BJ (cell line): ENCODE results near the gene JAKMIP1. TPM values are rescaled to one million over a fixed set of nuclear protein-coding genes. Genes with fewer than 3 reads are reported as not detected.

Source experiments
- CTCF ChIA-PET: fragments of 350-600 bp; formaldehyde crosslinking; extraction: SDS; loops from one replicate; lab custom pipeline; 2021; ENCODE audit warnings: antibody characterized with exemption, inconsistent platforms; lab: Yijun Ruan, JAX
- POLR2A ChIA-PET: fragments of 300-600 bp; sonication (Branson Sonifier 250); formaldehyde crosslinking; extraction: SDS; loops from one replicate; lab custom pipeline; 2021; ENCODE audit warnings: antibody characterized with exemption; lab: Charles Lee
- DNase-seq: peaks from one replicate; pipeline ENCODE4 v3.0.0-alpha.2; 2011; ENCODE audit warnings: low read depth
- H3K27me3 ChIP-seq: 2 replicates; pipeline ENCODE4 v1.6.0; 2011; ENCODE audit warnings: low read length; ENCODE audit not compliant: control insufficient read depth, insufficient read depth
- H3K36me3 ChIP-seq: 2 replicates; pipeline ENCODE4 v1.5.1; 2011; ENCODE audit warnings: low read length; ENCODE audit not compliant: control insufficient read depth, insufficient read depth
- H3K4me3 ChIP-seq: 2 replicates; pipeline ENCODE4 v1.5.1; 2011; ENCODE audit warnings: low read depth, mild to moderate bottlenecking, control low read depth, low read length
- polyA plus RNA-seq: library from polyadenylated mRNA; depleted of rRNA; stranded (reverse); fragments of >200 nt; gene quantifications from 2 replicates; pipeline ENCODE4 v1.2.3, GENCODE V29; 2011
- TF ChIP-seq, protein P1 (sequence below): IDR thresholded peaks from 2 replicates; pipeline ENCODE4 v1.5.1; 2011; ENCODE audit warnings: low read depth, mild to moderate bottlenecking, control low read depth, inconsistent platforms, low read length, moderate library complexity; ENCODE audit not compliant: insufficient read depth

Gene JAKMIP1
- polyA plus RNA-seq, 1 experiment: not detected

- TF ChIP-seq, protein P1, sequence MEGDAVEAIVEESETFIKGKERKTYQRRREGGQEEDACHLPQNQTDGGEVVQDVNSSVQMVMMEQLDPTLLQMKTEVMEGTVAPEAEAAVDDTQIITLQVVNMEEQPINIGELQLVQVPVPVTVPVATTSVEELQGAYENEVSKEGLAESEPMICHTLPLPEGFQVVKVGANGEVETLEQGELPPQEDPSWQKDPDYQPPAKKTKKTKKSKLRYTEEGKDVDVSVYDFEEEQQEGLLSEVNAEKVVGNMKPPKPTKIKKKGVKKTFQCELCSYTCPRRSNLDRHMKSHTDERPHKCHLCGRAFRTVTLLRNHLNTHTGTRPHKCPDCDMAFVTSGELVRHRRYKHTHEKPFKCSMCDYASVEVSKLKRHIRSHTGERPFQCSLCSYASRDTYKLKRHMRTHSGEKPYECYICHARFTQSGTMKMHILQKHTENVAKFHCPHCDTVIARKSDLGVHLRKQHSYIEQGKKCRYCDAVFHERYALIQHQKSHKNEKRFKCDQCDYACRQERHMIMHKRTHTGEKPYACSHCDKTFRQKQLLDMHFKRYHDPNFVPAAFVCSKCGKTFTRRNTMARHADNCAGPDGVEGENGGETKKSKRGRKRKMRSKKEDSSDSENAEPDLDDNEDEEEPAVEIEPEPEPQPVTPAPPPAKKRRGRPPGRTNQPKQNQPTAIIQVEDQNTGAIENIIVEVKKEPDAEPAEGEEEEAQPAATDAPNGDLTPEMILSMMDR: no peak
- Histone ChIP-seq H3K4me3 (no peak overlapping the region), H3K27me3 (no peaks in the 10 kb centered on the region), H3K36me3 (no peaks in the 10 kb centered on the region)
- CTCF ChIA-PET: interaction anchor here (0.7 kb wide), 1 partner anchor 14 kb away, joined by 3 read pairs; no protein-coding TSS in a partner anchor
- DNase-seq: no peak
- POLR2A ChIA-PET: no interaction called here
These were observed 89.5 kb downstream of the JAKMIP1 start for GRCh38 chr4:6110681-6111353.

- no peaks in the 10 kb centered on the region for H3K27me3 ChIP-seq
- TF ChIP-seq, protein P1: no peak
- H3K4me3 ChIP-seq: no peak overlapping the region
- ChIA-PET POLR2A (no interaction called here), CTCF (no interaction called here)
- no peaks in the 10 kb centered on the region for H3K36me3 ChIP-seq
- no peak for DNase-seq
These were observed 90.3 kb downstream of the JAKMIP1 start for GRCh38 chr4:6109842-6110560.

- DNase-seq: no peak
- ChIA-PET CTCF (no interaction called here), POLR2A (no interaction called here)
- TF ChIP-seq, protein P1: no peak
- no peaks in the 10 kb centered on the region for H3K36me3 ChIP-seq
- no peak overlapping the region for H3K4me3 ChIP-seq
- no peaks in the 10 kb centered on the region for H3K27me3 ChIP-seq
These were observed 92.5 kb downstream of the JAKMIP1 start for GRCh38 chr4:6107886-6108285.

DNA sequence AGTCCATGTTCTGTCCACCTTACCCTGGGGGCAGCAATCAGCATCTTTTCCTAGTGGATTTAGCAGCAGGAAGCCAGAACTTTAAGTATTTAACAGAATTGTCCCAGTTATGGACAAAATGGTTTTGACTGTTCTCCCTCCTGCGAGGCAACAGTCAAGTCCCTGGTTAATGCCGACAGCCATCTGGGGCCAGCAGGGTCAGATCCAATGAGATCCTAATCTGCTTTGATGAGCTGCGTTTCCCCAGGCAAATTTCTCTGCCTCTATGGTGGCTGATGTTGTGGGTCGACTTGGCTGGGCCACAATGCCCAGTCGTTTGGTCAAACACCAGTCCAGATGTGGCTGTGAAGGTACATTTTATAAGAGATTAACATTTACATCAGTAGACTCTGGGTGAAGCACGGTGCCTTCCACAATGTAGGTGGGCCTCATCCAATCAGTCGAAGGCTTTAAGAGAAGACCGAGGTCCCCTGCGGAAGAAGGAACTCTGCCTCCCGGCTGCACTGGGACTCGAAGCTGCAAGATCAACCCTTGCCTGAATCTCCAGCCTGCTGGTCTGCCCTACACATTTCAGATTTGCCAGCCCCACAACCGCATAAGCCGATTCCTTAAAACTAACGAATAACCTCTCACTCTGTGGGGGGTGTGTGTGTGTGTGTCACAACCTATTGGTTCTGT lies 93.1 kb downstream of the JAKMIP1 start:
- TF ChIP-seq, protein P1: no peak
- H3K27me3 ChIP-seq: no peaks in the 10 kb centered on the region
- no peak overlapping the region for H3K4me3 ChIP-seq
- no peak for DNase-seq
- no peaks in the 10 kb centered on the region for H3K36me3 ChIP-seq
- ChIA-PET CTCF (no interaction called here), POLR2A (no interaction called here)

- no peak overlapping the region for H3K4me3 ChIP-seq
- DNase-seq: no peak
- no peaks in the 10 kb centered on the region for H3K36me3 ChIP-seq
- POLR2A ChIA-PET: no interaction called here
- TF ChIP-seq, protein P1: no peak
- CTCF ChIA-PET: no interaction called here
- no peaks in the 10 kb centered on the region for H3K27me3 ChIP-seq
These were observed 94.2 kb downstream of the JAKMIP1 start for GRCh38 chr4:6106156-6106555.
